Endodermal cell (in vitro differentiated cells): ENCODE data around the gene MIPOL1. TPM values are rescaled to one million over a fixed set of nuclear protein-coding genes. Genes with fewer than 3 reads are reported as not detected.

ENCODE experiments used
- DNase-seq: peaks from one replicate; pipeline ENCODE4 v3.0.0-alpha.2; 2017
- H3K27ac ChIP-seq: 2 replicates; pipeline ENCODE4 v1.5.1; 2013; ENCODE audit warnings: mild to moderate bottlenecking, low read depth, low read length, moderate library complexity
- H3K27me3 ChIP-seq: 2 replicates; pipeline ENCODE4 v1.6.1; 2013; ENCODE audit warnings: mild to moderate bottlenecking, low read length, moderate library complexity; ENCODE audit not compliant: insufficient read depth, control insufficient read depth, poor library complexity, severe bottlenecking
- H3K36me3 ChIP-seq: 2 replicates; pipeline ENCODE4 v1.7.0; 2013; ENCODE audit warnings: mild to moderate bottlenecking, low read length, moderate library complexity; ENCODE audit not compliant: control insufficient read depth, insufficient read depth
- H3K4me1 ChIP-seq: one replicate; pipeline ENCODE4 v1.7.0; 2013; ENCODE audit warnings: low read length; ENCODE audit not compliant: control insufficient read depth, insufficient read depth
- H3K4me3 ChIP-seq: 2 replicates; pipeline ENCODE4 v1.5.1; 2013; ENCODE audit warnings: mild to moderate bottlenecking, low read length, moderate library complexity
- H3K9ac ChIP-seq: 2 replicates; pipeline ENCODE4 v1.6.1; 2013; ENCODE audit warnings: mild to moderate bottlenecking, low read length, moderate library complexity; ENCODE audit not compliant: poor library complexity, severe bottlenecking; ENCODE audit errors: extremely low read depth
- H3K9me3 ChIP-seq: 2 replicates; pipeline ENCODE4 v1.6.1; 2013; ENCODE audit warnings: mild to moderate bottlenecking, low read length, moderate library complexity; ENCODE audit not compliant: control insufficient read depth
- H3K27ac Mint-ChIP-seq: 2 replicates; pipeline ENCODE4 v1.8.0; 2020; ENCODE audit warnings: mixed read lengths
- H3K27me3 Mint-ChIP-seq: 2 replicates; pipeline ENCODE4 v1.8.0; 2021; ENCODE audit warnings: mild to moderate bottlenecking, mixed read lengths; ENCODE audit not compliant: insufficient read depth
- H3K36me3 Mint-ChIP-seq: 2 replicates; pipeline ENCODE4 v1.8.0; 2020; ENCODE audit warnings: low read depth, mixed read lengths
- H3K4me1 Mint-ChIP-seq: 2 replicates; pipeline ENCODE4 v1.8.0; 2020; ENCODE audit warnings: mixed read lengths
- H3K4me3 Mint-ChIP-seq: 2 replicates; pipeline ENCODE4 v1.8.0; 2020; ENCODE audit warnings: mild to moderate bottlenecking, moderate library complexity, mixed read lengths
- H3K9me3 Mint-ChIP-seq: 2 replicates; pipeline ENCODE4 v1.8.0; 2020; ENCODE audit warnings: mild to moderate bottlenecking, mixed read lengths
- CTCF ChIP-seq: fragments of 200-600 bp; sonication (generic); conservative IDR thresholded peaks from 2 replicates; pipeline ENCODE4 v1.5.0; 2021; ENCODE audit warnings: antibody characterized with exemption, mild to moderate bottlenecking
- WGBS, 2 experiments: methylation state at CpG; one replicate each; pipeline versions ENCODE4 v1.1.5 to v1.1.7; 2013; ENCODE audit warnings: missing lambda C conversion rate in 2 of 2, mixed read lengths in 1 of 2; ENCODE audit not compliant: insufficient coverage in 1 of 2, insufficient read length in 1 of 2; 5-methylcytosine and 5-hydroxymethylcytosine counted together
- total RNA-seq, 2 donors: library from RNA; stranded (reverse); fragmentation: NEBNext Ultra II Directional in 1 of 2; extraction: Animal tissue kit (Norgen Biotek cat#: 25700) in 1 of 2; gene quantifications; 2 replicates in 1 of 2; 3 replicates in 1 of 2; pipeline ENCODE4 v1.2.1, GENCODE V29; 2021

Gene MIPOL1
- total RNA-seq, 2 donors from 2014 or later, result 22.0 to 28.5 TPM

GRCh38 chr14:37565550-37565949 is 367.8 kb downstream of the MIPOL1 start:
- DNase-seq, result no peak
- Mint-ChIP-seq H3K9me3 (no peaks in the 10 kb centered on the region), H3K27me3 (peaks cover 4% of the 10 kb centered on the region), H3K27ac (no peak overlapping the region), H3K36me3 (no peaks in the 10 kb centered on the region), H3K4me1 (peaks cover 29% of the 10 kb centered on the region), H3K4me3 (no peak overlapping the region)
- H3K36me3 ChIP-seq, result no peaks in the 10 kb centered on the region
- H3K27ac ChIP-seq, result no peak overlapping the region
- peak; percentile 89 for TF ChIP-seq CTCF
- no peak overlapping the region for H3K4me3 ChIP-seq
- 50 to 72% methylated on average over 1 of the region's 1 CpG for WGBS, 2 experiments
- H3K4me1 ChIP-seq, result peaks cover 12% of the 10 kb centered on the region
- H3K9ac ChIP-seq, result no peak overlapping the region
- no peaks in the 10 kb centered on the region for H3K27me3 ChIP-seq
- H3K9me3 ChIP-seq, result no peaks in the 10 kb centered on the region

- 10 to 15% methylated on average over 2 to 3 of the region's 3 CpGs for WGBS, 2 experiments
Observed at GRCh38 chr14:37566811-37567371, 369.2 kb downstream of the MIPOL1 start.

GRCh38 chr14:37569729-37570128 is 372.0 kb downstream of the MIPOL1 start:
- H3K27me3 Mint-ChIP-seq, result peaks cover 17% of the 10 kb centered on the region
- no peak overlapping the region for H3K27ac Mint-ChIP-seq
- TF ChIP-seq CTCF, result no peak
- peaks cover 31% of the 10 kb centered on the region for H3K4me1 Mint-ChIP-seq
- H3K9me3 Mint-ChIP-seq, result no peaks in the 10 kb centered on the region
- Histone ChIP-seq H3K9me3 (no peaks in the 10 kb centered on the region), H3K27ac (no peak overlapping the region), H3K9ac (no peak overlapping the region), H3K4me1 (peaks cover 12% of the 10 kb centered on the region), H3K4me3 (no peak overlapping the region), H3K27me3 (no peaks in the 10 kb centered on the region), H3K36me3 (no peaks in the 10 kb centered on the region)
- no peak for DNase-seq
- H3K36me3 Mint-ChIP-seq, result no peaks in the 10 kb centered on the region
- WGBS, 2 experiments, result 75 to 91% methylated on average over 7 of the region's 7 CpGs
- no peak overlapping the region for H3K4me3 Mint-ChIP-seq

More at GRCh38 chr14:37566811-37567371, 369.2 kb downstream of the MIPOL1 start:
- H3K4me1 ChIP-seq, result peaks cover 12% of the 10 kb centered on the region
- H3K36me3 Mint-ChIP-seq, result no peaks in the 10 kb centered on the region
- H3K27me3 ChIP-seq, result no peaks in the 10 kb centered on the region
- H3K4me3 ChIP-seq, result peak overlapping the region; percentile 63
- H3K9me3 Mint-ChIP-seq, result no peaks in the 10 kb centered on the region
- DNase-seq, result no peak
- H3K36me3 ChIP-seq, result no peaks in the 10 kb centered on the region
- peak overlapping the region; percentile 24 for H3K4me3 Mint-ChIP-seq
- H3K9ac ChIP-seq, result peak overlapping the region; percentile 16
- peaks cover 4% of the 10 kb centered on the region for H3K27me3 Mint-ChIP-seq
- peaks cover 31% of the 10 kb centered on the region for H3K4me1 Mint-ChIP-seq
- TF ChIP-seq CTCF, result no peak
- H3K9me3 ChIP-seq, result no peaks in the 10 kb centered on the region
- peak overlapping the region; percentile 81 for H3K27ac Mint-ChIP-seq
- no peak overlapping the region for H3K27ac ChIP-seq
